HTR-8/SVneo (cell line): ENCODE data around the gene SPATS2L.
A peak's percentile ranks its signal among the peaks of the same experiment; 100 is the strongest.

Source experiments
- DNase-seq: peaks from one replicate; pipeline ENCODE4 v3.0.0; 2011; ENCODE audit warnings: low spot score, mixed read lengths; ENCODE audit not compliant: insufficient read length
- FAIRE-seq: peaks from 2 replicates; lab custom pipeline; 2011; peaks lifted over from hg19 to GRCh38; lab: Jason Lieb, UNC

SPATS2L gene

GRCh38 chr2:200397785-200398184, 91.3 kb downstream of the SPATS2L start:
- DNase-seq = no peak
- FAIRE-seq = peak; percentile 20

- no peak for FAIRE-seq
- DNase-seq = no peak
Observed at GRCh38 chr2:200399046-200399445, 92.6 kb downstream of the SPATS2L start.

DNA sequence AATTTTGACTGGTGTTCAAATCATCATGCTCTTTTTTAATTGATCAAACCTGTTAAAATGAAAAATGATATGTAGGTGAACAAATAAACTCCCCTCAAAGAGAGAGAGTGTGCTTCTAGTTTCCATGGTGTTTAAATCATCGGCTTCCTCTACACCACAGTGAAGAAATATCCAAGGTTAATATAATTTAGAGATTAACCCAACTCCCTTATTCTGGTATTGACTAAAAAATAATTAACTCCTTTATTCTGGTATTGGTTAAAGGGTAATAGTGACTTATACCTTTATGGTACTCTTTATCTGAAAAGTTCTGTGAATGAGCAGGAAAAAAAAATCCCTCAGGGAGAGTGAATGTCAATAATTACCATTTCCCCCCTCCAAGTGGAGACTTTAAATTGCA, 93.1 kb downstream of the SPATS2L start:
- no peak for FAIRE-seq
- DNase-seq = no peak

DNA sequence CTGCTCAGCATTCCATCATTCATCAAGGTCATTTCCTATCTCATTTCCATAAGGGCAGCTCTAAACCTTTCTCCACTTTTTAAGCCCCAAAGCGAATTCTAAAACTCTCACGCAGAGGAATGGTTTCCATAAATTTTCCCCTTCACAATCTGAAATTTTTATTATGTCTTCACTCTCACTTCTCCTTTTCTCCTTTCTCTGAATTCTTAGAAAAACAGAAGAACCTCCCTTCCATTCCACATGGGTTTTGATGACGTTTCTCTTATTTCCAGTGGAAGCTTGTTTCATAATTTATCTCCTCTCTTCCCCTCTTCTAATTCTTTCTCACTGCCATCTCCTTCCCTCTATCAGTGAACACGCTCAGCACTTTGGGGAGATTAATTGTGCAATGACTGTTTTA, 97.3 kb downstream of the SPATS2L start:
- FAIRE-seq (no peak), DNase-seq (no peak)

GRCh38 chr2:200404615-200405014, 98.1 kb downstream of the SPATS2L start:
- FAIRE-seq (no peak), DNase-seq (no peak)

- FAIRE-seq (no peak), DNase-seq (peak; percentile 72)
Observed at GRCh38 chr2:200405599-200406298, 99.3 kb downstream of the SPATS2L start.

DNA sequence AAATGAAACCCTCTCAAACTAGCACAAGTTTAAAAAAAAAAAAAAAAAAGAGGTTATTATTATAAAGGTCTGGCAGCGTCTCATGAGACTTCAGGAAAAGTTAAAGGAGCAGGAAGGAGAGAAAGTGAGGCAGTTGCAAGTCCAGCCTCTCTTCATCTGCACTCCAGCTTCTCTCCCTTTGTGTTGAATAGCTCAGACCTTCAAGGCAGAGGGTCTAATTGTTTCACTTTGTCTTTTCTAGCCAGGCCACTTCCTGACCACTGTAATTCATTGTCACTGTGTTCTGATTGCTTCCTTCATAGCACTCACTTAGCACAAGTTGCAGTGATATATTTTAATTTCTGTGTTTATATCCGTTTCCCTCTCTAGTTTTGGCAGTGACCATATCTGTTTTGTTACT, 99.9 kb downstream of the SPATS2L start:
- FAIRE-seq = no peak
- DNase-seq = no peak

GRCh38 chr2:200408428-200409316, 102.2 kb downstream of the SPATS2L start:
- DNase-seq = peak; percentile 56
- peak; percentile 67 for FAIRE-seq

- DNase-seq (no peak), FAIRE-seq (no peak)
Observed at GRCh38 chr2:200411831-200412230, 105.3 kb downstream of the SPATS2L start.

- DNase-seq (no peak), FAIRE-seq (no peak)
Observed at GRCh38 chr2:200414367-200414766, 107.9 kb downstream of the SPATS2L start.

- no peak for FAIRE-seq
- no peak for DNase-seq
Observed at GRCh38 chr2:200415455-200415854, 109.0 kb downstream of the SPATS2L start.

DNA sequence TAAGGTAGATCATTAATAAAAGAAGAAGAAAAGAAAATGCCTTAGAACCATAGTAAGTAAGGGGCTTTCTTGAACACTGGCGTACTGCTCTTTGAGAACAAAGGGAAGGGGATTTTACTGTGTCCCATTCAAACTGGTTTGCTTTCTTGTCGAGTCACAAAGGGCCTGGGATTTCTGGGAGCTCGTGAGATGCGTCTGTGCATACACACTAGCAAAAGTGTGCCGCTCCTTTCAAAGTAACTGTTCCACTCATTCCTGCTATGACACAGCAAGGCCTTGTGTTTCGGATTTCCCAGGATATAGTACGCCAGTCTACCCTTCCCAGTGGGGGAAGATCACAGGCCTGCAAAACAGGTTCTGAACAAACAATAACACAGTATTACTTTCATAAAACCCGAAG, 110.4 kb downstream of the SPATS2L start:
- DNase-seq = no peak
- no peak for FAIRE-seq

GRCh38 chr2:200417366-200417765, 110.9 kb downstream of the SPATS2L start:
- FAIRE-seq (no peak), DNase-seq (no peak)

- DNase-seq = no peak
- FAIRE-seq = no peak
Observed at GRCh38 chr2:200418399-200418798, 111.9 kb downstream of the SPATS2L start.

DNA sequence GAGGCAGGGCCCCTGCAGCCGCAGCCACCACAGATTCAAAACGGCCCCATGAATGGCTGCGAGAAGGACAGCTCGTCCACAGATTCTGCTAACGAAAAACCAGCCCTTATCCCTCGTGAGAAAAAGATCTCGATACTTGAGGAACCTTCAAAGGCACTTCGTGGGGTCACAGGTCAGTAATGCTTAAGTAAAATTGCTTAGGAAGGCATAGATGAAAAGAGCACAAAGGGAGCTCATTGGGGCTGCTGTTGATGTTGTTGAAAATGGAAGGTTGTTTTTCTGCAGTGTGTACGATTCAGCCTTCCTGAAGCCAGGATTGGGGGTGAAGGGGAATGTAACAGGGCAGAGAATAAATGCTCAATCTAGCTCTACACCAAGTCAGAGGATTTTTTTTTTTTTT, 112.8 kb downstream of the SPATS2L start:
- FAIRE-seq (no peak), DNase-seq (no peak)

GRCh38 chr2:200421270-200421669, 114.8 kb downstream of the SPATS2L start:
- DNase-seq (no peak), FAIRE-seq (no peak)

DNA sequence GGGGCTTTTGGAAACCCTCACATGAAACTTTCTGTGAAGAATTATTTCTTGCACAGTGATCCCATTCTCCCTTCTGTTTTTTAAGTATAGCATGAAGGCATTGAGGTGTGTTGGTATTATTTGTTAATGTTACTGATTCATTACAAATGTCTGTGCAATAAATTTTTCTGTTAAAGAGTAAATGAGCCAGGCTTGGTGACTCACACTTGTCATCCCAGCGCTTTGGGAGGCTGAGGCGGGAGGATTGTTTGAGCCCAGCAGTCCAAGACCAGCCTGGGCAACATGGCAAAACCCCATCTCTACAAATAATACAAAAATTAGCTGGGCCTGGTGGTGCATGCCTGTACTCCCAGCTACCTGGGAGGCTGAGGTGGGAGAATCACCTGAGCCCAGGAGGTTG, 115.6 kb downstream of the SPATS2L start:
- no peak for DNase-seq
- no peak for FAIRE-seq

- no peak for DNase-seq
- FAIRE-seq = peak; percentile 74
Observed at GRCh38 chr2:200422532-200423261, 116.2 kb downstream of the SPATS2L start.

GRCh38 chr2:200423541-200423940, 117.0 kb downstream of the SPATS2L start:
- DNase-seq = no peak
- FAIRE-seq = no peak

- no peak for DNase-seq
- no peak for FAIRE-seq
Observed at GRCh38 chr2:200425026-200425821, 118.7 kb downstream of the SPATS2L start.
